ENCODE measurements around the gene MATN1.

Gene MATN1

DNA sequence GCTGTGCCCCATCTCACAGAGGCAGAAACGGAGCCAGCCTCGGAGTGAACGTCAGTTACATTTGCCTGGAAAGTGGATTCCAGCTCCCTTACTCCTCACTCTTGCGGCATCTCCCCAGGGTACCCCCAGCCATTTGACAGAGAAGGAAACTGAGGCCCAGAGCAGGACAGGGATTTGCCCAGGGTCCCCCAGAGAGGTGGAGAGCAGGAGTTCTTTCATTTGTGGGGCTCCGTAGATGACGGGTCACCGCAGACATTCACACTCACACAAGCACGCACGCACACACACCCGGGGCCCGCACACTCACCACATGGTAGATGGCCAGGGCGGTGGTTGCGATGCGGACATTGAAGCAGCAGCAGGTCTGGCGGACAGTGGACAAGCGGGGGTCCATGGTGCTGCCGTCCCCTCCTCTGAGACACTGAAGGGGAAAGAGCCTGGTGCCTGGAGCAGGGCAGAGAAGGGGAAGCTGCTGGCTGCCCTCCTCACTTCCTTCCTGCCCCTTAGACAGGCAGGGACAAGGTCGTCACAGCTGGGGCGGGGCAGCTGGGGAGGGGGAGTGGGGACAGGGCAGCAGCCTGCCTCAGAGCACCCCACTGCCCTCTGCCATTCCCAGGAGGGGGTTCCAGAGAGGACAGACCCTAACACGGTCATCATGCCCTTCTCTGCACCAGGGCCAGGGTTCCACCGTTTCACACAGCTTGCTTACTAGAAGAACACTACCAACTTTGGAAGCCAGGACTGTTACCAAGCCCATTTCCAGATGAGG, 34.2 kb upstream of the MATN1 start, which contains the start of gene LAPTM5:
TSS of gene LAPTM5 (minus strand) at position 423 of the 769 bp plus-strand sequence. CDS start at position 394, 29 bp downstream.
- peak; percentile 59 for DNase-seq (ENCODE audit: low read depth)

DNA sequence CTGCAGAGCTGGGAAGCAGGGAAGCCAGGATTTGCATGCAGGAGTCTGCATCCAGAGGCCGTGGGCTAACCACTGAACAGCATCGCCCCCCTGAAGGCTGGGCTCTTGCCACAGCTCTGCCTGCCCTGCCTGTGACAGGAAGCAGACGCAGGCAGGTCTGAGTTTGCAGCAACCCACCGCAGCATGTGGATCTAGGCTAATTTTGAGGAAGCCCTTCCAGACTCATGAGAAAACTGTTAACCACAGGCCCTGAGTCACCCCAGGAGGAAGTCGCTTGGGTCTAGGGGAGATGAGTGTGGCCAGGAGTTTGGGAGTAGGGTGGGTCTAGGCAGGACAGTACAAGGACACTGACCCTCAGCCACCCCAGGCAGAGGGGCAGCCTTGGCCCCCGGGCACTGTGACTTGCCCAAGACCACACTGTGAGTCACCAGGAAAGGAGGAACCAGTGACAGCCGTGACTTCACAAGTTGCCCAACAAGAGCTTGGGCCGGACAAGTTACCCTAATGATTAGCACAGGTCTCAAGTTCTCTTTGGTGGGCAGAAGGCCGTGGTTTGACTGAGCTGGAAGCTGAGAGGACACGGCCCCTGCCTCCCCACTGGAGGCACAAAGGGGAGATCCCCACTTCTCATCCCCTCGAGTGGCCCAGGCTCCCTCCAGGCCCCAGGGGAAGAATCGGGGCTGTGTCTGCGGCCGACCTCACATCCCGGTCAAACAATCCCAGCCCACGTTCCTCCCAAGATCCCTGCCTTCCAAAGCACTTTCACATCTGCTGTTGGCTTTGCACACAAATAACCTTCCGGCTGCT, 33.4 kb upstream of the MATN1 start:
- DNase-seq (ENCODE audit: low read depth) = peak; percentile 61

DNA sequence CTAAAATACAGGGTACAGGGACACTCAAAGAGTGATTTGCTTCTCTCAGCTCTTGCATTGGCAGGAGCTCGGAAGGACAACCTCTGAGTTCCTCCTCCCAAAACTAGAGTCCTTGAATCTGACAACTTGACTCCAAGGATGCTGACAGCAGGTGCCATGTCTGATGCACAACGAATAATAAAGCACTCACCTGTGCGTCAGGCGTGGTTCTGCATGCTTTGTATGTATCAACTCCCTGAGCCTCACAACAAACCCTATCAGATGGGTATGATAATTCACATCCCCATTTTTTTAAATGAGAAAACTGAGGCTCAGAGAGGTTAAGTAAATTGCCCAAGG, 32.8 kb upstream of the MATN1 start:
- DNase-seq (ENCODE audit: low read depth) = no peak

DNA sequence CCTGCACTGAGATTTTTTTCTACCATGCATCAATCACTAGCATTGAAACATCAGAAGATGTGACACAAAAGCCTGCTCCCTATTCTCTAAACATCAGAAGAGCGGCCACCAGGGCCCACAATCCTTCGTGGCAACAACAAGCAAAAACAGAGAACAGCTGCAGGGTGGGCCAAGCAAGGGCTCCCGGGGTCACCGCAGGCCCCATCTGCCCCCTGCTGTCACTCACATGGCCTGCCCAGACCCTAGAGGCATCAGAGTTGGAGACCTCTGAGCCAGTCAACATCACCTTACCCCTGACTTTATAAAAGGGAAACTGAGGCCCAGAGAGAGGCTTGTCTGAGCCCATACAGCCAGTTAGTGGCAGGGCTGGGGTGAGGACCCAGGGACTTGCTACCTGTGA, 32.4 kb upstream of the MATN1 start:
- DNase-seq (ENCODE audit: low read depth) = no peak

DNA sequence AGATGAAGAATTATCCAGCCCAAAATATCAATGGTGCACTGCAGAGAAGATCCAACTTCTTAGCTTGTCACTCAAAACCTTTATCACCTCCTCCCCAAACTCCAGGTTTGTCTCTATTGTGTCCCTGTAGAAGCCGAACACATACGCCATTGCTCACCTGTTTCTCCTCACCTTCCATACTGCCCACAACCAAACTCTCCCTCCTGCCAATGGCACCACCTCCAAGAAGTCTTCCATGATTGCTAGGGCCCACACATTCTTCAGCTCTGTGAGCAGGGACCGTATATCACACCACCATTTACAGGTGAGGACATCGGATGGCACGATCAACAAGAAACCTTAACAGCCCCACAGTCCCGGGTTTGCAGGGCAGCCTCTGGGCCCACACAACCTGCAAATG, 31.9 kb upstream of the MATN1 start:
- no peak for DNase-seq (ENCODE audit: low read depth)

DNA sequence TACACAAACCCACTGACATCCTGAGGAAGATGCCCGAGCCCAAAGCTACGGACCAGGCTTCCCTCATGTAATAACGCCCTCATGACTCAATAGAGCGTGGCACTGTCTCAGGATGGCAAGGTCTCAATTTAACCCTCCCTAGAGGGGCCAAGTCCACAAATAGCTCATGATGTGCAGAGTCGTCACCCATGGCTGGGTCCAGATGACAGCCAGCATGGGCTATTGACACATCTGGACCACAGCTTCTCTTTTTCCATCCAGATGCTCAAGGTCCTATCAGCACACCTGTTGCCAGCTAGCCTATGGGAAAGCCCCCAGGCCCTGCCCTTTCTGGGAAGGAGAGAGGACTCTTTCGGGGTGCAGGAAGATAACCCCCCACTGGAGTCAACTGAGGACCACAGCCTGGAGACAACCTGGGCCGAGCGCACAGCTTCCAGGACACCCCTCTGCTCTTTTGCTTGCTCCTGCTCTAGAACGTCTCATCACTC, 31.3 kb upstream of the MATN1 start:
- DNase-seq (ENCODE audit: low read depth) = no peak

DNA sequence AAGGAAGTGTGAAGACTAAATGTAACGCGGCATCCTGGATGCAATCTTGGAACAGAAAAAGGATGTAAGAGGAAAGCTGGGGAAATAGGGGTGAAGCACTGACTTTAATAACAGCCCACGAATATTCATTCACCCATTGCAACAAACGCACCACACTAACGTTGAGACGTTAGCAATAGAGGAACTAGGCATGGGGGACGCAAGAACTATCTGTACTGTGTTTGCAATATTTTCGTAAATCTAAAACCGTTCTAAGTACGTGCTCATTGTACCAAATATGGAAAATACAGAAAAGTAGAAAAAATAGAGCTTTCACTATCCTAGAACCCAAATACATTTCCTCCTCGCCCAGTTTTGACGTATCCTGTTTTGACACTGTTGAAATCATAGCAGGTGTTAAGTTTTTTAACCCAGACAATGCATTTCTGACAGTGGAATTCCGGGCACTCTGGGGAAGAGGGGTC, 30.3 kb upstream of the MATN1 start:
- DNase-seq (ENCODE audit: low read depth) = no peak

DNA sequence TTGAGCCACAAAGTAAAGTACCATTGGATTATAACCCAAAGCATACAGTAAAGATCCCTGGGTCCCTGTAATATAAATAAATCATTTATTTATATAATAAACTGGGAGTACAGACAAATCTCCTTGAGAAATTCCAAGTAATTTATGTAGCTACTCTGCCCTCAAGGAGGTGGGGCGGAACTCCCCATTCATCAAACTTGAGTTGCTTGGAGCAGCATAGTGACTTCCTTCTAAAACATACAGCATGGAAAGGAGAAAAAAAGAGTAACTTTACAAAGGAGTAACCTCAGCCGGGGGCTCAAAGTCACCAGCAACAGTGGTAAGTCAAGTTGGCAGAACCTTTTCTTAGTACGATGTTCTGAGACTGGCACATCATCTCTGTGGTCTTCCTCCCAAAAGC, 29.7 kb upstream of the MATN1 start:
- no peak for DNase-seq (ENCODE audit: low read depth)

DNA sequence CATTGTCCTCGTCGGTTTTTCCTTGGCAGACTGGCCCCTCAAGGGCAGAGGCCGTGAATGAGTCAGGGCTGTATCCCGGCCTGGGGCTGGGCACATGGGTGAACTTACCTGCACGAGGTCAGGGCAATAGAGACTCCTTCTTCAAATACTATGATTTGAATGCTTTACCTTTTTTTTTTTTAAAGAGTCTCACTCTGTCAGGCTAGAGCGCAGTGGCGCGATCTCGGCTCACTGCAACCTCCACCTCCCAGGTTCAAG, 29.2 kb upstream of the MATN1 start:
- DNase-seq (ENCODE audit: low read depth) = no peak

DNA sequence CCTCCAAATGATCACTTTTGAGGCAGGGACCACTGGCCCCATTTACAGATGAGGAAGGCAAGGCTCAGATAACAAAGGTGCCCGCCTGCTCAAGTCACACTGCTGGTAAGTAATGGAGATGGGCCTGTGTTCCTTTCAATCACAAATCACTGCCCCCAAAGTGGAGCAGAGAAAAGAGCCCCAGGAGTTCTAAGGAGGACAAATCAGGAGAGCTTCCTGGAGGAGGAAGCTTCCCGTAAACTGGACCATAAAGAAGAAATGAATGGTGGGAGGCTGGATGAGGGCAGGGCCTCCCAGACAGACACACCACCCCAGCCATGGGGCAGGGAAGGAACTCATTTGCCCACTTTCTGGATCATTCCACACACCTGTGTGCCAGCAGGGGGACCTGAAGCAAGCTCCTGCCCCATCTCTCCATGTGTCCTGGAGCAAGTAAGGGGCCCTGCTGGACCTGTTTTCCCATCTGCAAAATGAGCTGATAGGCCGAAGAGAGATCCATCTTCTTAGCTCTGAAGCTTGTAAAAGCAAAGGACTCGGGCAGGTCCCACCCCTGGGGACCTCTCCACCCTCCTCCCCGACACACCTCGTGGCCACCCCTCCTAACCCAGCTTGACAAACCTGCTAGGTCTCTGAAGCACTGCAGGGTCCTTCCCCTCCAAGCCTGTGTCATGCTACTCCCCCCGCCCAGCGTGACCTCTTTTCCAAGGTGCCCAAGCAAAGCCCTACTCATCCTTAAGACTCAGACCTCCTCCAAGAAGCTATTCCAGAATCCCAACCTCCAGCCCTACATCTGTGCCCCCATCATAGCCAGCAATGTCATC, 28.7 kb upstream of the MATN1 start:
- no peak for DNase-seq (ENCODE audit: low read depth)

DNA sequence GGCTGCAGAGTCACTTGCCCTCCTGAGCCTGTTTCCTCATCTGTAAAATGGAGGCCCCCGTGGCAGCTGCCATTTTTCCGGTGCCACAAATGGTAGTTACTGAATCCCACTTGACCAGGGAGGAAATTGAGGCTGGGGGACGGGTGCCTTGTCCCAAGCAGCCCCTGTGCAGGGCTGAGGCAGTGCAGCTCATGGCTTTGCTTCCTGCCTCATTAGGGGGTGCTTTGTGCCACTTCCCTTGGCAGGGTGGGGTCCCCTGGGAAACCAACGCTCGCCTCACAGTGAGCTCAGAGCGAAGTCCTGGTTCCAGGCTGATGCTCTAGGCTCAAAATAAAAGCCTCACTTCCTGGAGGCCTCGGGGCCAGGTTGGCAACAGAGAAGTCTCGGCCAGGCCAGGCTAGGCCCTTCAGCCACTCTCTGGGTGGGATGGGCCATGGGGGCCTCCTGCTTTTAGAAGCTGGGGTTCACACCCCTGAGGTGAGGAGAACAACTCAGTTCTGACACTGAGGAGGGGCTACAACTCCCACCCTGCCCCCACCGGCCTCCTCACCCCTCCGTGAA, 27.4 kb upstream of the MATN1 start:
- DNase-seq (ENCODE audit: low read depth) = no peak

DNA sequence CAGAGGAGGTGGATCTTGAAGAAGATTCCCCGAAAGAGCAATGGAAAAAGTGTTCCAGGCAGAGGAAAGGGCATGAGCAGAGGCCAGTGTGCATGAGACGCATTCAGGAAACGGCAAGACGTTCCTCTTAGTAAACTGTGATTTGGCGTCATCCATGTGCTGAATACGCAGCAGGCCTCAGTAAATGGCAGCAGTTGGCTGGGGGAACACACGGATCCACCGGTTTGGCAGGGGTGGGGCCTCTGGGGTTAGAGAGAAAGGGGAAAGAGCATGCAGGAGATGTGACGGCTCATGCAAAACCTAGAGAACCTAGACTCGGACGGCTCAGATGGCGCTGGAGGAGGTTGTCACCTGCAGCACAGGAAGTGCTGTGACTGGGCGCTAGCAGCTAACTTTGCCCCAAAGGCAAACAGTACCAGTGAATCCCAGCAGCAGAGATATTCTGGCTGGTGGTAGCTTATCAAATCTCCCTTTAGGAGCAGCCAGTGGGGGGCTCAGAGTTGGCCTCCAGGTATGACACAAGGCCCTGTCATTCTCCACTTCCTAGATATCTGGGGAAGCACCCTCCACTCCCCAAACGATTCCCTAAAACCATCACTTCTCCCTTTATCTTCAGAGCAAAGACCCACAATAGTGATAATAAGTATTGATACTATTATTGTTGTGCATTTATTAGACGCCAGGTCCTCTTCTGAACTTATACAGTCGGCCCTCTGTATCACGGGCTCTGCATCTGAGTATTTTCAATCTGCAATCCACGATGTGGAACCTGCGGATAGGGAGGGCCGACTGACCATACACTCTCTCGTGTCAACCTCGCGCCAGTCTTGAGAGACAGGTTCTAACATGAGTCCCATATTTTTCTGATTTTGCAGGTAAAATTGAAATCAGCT, 26.6 kb upstream of the MATN1 start:
- DNase-seq (ENCODE audit: low read depth) = peak; percentile 61

DNA sequence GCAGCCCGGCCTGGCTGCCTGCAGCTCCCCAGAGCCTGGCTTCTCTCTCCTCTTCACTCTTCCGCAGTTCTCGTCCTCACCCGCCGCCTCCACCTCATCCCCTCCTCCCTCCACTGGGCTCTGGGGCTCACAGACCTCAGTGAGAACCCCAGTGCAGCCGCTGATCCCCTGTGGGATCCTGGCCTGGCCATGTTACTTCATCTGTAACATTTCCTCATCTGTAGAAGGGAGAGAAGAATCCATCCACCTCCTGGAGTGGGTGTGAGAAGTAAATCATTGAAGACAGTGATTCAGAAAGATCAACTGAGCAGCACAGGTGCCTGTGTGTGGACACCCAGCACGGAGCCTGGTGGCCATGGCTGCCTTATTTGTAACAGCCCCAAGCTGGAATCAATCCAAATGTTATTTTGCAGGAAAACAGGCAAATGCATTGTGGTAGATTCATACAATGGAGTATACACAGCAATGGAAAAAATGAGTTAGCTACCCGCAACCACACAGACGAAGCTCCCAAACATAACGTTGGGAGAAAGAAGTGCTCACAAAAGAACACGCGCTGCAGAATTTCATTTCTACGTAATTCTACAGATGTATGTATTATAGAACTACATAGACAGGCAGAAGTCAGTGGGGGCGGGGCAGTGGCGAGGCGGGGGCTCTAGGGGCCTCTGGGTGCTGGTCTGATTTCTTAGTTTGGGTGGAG, 25.5 kb upstream of the MATN1 start:
- DNase-seq (ENCODE audit: low read depth) = no peak

DNA sequence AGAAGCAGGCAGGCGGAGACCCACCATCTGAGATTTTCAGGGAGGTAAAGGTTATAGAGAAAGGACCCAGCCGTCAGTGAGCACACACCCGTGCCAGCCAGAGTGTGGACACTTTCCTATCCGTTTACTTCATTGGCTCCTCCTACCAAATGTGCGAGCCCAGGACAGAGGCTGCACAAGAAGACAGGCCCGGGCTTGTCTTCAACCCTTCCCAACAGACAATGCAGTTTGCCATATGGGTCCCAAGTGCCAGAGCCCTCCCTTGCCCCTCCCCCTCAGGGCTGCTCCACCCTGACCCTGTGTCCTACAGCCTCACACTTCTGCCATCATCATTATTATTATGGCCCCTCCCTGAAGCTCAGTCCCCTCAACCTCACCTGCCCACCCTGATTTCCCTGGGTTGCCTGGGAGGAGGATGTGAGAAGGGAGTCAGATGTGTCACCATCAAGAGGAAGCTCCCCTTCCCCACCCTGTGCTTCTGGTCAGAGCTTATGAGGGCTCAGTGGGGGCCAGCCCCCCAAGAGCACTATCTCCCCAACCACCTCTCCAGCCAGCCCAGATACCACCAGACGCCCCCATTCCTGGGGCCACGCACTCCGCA, 24.8 kb upstream of the MATN1 start:
- no peak for DNase-seq (ENCODE audit: low read depth)

DNA sequence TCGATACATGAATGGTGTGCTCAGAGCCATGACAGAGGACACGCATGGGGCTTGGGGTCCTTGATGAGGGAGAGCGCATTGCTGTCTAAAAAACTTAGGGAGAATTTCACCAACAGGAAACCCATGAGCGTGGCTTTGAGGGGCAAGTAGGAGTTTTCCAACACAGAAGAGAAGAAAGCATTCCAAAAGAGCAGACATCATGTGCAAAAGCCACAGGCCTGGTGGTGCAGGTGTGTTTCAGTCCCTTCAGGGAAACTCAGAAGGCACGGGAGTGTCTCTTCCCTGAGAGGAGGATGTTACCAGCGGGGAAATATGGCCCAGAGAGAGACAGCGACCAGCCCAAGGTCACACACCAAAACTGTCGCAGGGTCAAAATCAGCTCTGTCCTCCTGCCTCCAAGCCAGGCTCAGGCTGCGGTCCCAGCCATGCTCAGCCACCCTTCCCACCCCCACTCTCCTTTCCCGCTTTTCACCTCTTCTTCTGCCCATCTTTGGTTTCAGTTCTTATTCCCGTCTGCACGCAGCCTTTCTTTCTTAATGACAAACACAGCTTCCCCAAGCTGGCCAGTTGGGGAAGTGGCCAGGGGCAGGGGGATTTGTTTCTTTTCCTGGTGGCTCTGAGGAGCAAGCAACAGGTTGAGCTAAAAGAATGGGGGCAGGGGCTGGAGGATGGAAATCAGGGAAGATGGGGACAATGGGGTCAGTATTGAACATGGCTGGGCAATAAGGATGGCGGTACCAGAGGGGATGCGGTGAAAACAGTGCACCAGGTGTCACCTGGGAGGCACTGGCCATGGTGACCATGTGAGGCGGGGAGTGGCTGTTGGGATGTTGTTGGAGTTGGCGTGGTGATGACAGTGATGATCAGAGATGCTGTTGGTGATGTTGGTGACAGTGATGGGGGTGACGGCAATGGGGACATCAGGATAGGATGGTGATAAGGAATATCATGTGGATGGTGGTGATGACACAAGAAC, 23.9 kb upstream of the MATN1 start:
- no peak for DNase-seq (ENCODE audit: low read depth)

DNA sequence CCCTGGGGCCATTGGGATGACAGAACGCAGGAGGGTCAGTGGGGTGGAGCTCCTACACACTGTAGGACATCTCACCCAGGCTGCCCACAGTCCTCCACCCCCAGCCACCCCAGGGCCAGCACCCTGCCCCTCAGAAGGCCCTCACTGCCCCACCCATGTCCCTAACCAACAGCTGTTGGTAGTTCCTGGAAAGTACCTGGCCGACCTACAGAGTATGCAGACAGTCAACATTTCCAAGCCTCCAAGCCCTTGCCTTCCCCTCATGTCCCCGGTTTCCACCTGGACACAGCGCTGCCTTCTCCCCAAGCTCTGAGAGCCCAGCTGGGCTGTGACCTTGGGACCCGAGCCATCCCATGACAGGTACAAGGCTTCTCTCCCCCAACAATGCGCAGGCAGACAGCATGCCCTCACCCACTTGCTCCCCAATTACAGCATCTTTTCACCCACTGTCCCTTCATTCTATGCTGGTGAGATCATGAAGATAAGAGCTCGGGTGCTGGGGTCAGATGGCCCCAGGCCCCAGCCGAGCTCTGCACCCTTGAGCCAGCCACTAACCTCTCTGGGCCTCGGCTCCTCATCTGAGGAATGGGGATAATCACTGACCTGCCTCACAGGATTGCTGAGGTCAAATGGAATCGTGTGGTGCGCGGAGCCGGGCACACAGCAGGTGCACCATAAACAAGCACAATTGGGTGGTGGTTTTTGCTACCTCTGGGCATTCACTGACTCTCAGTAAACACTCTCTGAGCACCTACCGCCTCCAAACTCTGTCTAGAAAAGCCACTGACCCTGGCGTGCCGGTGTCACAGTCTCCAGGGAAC, 23.0 kb upstream of the MATN1 start:
- DNase-seq (ENCODE audit: low read depth) = no peak

DNA sequence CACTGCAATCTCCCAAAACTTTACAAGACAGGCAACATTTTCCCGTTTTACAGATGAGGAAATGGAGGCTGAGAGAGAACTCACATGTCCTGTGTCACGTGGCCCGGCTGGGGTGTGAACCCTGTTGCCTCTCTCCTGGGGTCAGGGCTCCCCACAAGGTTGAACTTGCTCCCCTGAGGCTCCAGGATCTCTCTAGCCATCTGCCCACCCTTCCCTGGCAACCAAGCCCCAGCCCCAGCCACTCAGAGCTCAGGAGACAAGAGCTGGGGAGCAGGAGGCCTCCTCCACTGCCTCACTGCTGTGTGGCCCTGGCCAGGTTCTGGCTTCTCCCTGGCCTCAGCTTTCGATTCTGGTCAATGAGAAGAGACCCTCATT, 22.4 kb upstream of the MATN1 start:
- DNase-seq (ENCODE audit: low read depth) = no peak

DNA sequence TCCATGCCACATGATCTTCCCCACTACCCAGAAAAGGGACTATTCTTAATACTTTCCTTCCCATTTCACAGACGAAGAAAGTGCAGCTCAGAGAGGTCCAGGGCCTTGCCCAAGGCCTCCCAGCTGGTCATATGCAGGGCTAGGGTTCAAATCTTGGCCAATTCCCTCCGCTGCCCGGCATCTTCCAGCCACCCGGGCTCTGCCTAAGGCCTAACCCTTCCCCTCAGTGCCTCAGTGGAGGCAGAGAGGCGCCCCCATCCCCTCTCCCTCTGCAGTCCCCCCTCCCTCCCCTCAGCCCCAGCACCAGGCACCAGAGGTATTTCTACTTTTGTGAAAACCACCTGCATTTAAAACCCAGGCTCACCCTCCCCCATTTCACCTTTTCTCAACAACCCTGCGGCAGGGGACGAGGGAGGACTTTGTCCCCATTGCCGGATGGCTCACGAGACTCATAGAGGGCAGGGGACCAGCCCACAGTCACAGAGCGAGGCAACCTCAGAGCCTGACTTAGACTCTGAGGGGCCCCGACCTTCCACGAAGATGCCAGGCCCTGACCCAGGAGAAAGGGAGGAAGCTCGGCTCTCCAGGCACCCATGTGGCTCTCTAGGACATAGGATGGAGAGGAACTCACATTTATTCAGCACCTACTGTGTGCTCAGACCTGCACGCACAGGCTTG, 21.9 kb upstream of the MATN1 start:
- no peak for DNase-seq (ENCODE audit: low read depth)
